ENCODE measurements around the gene HAUS7.

HAUS7 gene

DNA sequence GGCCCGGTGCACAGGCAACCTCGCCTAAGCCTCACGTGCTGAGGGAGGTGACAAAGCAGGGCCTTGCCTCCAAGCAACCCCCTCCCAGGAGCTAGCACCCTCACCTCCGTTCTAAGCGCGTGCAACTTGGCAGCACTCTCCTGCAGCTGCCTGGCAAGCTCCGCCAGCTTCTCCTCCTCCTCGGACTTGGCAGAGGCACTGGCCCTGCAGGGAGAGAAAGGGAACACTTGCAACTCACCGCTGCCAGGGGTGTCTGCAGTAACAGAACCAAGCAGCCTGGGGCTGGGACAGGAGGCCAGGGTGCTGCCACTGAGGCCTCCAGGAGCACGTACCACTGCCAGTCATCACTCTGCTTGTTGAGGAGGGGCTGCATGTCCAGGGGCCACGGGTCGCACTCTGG, 14.2 kb downstream of the HAUS7 start:
- DNase-seq (ENCODE audit: low read depth in 3 of 3): no peak

DNA sequence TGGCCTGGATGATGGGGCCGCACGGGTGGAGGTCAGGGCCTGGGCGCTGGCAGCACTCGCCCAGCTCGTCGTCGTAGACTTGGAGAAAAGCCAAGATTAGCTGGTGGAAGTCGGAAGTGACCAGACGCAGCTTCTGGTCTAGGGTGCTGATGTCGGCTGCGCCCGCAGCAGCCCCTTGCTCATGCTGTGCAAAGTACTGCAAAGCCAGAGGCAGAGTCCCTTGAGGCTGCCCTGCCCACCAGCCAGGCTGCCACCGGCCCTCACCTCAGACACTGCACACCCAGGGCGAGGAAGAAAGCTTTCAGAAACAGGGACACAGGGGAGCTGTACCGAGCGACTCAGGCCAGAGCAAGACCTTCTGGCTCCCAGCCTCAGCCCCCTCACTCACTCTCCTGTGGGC, 14.8 kb downstream of the HAUS7 start:
- DNase-seq (ENCODE audit: low read depth in 3 of 3): no peak

DNA sequence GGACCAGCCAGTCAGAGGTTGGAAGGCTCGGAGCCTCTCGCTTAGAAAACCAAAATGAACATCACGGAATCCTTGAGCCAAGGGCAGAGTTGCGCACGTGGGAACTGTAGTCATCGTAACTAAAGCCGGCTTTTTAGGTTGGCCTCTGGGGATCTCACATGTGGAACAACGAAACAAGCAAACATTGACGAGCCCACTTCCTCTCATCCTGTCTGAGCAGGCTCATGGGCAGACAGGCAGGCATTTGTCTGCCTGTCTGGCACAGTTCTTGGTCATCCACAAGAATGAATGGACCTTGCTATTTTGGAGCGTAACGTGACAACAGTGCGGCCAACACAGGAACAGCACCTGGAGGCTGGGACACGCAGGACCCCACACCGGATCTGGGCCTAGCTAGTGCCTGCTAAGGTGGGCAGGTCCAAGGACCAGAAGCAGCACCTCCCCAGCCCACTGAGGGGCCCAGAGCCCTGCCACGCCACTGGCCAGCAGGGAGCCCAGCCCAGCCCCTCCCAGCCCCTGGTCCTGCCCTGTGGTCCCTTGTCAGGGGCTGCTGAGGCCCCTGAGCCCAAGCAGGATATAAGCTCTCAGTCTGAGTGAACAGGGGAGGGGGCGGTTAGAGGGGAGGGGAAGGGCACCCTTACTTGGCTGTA, 15.3 kb downstream of the HAUS7 start:
- no peak for DNase-seq (ENCODE audit: low read depth in 3 of 3)

DNA sequence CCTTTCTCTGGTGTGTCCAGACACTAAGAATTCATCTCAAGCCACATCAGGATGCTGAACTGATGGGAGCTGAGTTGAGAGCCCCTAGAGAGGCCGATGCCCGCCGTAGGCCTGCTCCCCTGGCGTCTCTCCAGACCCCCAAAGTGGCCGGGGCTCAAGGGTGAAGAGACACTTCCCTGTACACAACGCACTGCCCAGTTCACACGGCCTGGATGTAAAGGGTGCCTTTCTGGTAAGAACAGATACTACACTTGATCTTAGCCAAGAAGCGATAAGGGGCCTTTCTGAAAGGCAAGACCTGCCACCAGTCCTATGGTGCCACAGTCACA, 19.5 kb downstream of the HAUS7 start:
- no peak for DNase-seq (ENCODE audit: low read depth in 3 of 3)

DNA sequence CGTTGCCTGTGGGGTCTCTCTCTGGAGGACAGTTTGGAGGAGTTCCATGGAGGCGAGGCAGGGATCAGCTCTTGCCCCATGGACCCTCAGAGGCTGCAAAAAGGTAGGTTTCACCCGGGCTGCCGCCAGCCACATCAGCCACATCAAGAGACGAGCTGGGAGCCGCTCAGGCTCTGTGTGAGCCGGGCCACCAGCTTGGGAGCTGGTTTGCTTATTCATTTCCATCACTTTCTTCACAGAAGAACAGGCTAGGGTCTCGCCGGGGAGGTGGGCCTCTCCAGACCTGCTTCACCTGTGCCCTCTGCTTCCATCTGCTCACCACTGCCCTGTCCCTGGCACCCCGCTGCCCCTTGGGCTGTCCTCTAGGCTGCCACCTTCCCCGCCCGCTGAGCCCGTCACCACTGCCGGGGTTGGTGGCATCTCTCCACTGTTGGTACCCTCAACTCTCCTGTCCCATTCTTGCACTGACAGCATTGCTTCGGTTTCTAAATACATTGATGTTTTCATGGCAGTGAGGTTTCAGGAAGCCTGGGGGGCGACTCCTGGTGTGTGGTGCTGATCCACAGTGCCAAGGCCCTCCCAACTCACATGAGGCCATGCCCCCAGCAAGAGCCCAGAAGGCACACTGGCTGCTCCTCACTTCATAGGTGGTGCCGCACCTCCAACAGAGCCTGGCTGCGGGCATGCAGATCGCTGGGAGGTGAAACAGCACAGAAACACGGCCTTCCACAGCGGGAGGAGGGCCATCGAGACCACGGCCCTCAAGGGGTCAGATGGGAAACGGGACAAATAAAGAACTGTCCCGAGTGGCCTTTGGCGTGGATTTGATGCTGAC, 20.0 kb downstream of the HAUS7 start:
- no peak for DNase-seq (ENCODE audit: low read depth in 3 of 3)

DNA sequence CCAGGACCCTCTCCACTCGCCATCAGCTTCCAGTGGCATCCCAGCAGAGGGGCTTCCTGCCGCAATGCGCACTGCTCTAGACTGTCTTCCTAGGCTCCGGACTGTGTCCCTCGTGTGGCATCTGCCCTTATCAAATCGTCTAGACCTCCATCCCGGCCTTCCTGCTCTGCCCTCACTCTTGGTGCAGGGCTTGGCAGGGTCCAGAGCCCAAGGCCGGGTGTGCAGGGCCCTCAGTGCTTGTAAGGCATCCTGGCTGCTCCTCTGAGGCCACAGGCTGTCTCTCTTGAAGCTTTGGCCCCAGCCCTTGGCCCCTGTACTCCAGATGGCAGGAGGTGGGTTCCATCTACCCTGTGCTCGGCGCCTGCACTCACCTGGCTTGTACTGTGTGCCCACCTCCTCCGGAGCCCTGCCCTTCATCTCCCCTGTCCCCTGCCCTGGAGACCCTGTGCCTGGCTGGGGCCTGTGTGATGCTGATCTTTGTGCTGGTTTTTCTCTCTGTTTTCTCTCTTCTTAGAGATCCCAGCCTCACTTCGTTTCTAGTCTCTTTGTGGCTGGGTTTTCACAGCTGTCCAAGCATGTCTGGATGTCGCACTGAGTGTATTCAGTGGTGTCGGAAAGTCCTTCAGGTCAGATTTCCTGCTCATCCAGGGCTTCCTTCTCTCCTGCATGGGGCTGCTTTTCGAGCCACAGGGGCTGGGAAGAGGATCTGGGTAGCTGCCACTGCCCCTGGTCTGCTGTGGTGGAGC, 20.8 kb downstream of the HAUS7 start:
- DNase-seq (ENCODE audit: low read depth in 3 of 3): no peak

DNA sequence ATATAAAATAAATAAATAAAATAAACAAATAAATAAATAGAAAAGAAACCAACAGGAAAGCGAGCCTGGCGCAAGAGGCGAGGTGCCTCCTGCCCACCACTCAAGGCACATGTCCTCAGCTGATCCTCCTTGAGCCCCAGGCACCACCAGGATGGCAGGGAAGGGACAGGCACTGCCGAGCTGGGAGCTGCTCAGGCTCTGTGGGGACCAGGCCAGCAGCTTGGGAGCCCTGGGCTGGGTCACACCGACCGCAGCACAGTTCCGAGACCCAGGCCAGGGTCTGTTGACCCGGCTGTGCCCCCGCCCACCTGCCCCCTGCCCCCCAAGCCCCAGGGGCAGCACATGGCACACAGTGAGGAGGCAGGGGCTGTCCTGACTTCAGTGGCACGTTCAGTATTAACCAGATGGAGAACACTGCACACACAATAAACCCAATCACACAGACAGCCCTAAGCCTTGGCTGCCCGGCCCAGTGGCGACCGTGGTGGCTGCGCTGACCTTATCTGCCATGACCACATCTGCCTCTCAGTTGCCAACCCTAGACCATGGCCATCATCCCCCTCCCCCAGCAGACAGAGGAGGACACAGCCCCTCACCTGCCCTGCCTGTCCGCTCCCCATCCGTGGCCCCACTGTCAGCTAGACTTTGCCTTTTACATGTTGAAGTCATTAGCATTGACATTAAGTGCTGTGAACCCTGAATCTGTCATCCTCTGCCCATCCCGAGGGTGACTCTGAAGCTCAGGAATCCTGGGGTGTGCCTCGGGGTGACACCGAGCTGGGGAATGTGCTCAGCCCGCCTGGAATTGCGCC, 21.6 kb downstream of the HAUS7 start:
- no peak for DNase-seq (ENCODE audit: low read depth in 3 of 3)

DNA sequence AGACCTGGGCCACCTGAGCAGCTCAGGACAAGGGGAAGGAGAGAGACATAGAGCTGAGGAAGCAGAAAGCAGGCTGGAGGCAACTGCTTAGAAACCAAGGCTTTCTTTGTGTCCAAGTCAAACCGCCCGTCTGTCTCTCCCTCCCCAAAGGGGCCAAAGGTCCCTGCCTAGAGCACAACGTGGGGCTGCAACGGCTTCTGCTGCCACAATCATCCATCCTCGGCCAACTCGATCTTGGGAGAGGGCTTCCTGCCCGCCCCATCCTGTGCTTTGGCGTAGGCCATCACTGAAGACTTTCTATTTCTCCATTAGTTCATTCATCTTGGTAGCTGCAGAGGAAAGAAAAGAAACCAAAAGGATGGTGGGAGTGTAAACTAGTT, 22.8 kb downstream of the HAUS7 start:
- DNase-seq (ENCODE audit: low read depth in 3 of 3): no peak

DNA sequence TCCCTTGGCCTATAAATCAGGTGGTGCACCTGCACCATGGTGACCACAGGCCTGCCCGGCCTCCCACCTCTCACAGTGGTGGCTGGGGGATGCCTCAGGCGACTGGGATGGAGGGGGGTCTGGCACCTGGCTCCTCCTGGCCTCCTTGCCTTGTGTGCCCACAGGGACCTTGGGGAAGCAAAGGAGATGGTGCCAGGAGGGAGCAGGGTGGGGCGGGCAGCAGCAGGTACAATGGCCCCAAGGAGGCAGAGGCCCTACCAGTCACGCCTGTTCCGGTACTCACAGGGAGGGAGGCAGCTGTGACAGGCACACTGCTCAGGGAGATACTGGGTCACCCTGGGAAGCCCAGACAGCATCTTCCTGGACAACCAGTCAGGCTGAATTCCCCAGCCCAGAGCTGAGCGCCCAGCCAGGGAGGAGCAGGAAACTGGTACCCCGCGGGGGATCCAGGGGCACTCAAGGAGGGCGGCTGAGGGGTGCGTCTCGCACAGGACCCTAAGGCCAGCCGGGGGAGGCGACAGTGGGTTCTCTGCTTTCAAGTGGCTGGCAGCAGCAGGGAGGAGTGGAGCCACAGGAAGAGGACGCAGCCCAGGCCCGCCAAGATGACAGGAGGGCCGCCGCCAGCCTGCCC, 23.3 kb downstream of the HAUS7 start:
- DNase-seq (ENCODE audit: low read depth in 3 of 3): no peak

DNA sequence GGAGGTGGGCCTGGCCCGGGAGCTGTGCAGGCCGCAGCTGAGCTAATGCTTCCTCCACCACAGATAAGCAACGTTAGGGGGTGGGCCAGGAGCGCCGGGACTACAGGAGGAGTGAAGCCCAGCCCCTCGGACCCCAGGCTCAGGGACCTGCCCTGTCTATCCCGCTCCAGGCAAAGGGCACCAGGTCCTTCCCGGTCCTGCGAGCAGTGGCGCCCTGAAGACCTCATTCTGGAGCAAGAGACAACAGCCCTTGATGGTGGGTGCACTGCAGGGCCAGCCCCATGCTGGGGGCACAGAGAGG, 23.8 kb downstream of the HAUS7 start:
- DNase-seq (ENCODE audit: low read depth in 3 of 3): no peak

DNA sequence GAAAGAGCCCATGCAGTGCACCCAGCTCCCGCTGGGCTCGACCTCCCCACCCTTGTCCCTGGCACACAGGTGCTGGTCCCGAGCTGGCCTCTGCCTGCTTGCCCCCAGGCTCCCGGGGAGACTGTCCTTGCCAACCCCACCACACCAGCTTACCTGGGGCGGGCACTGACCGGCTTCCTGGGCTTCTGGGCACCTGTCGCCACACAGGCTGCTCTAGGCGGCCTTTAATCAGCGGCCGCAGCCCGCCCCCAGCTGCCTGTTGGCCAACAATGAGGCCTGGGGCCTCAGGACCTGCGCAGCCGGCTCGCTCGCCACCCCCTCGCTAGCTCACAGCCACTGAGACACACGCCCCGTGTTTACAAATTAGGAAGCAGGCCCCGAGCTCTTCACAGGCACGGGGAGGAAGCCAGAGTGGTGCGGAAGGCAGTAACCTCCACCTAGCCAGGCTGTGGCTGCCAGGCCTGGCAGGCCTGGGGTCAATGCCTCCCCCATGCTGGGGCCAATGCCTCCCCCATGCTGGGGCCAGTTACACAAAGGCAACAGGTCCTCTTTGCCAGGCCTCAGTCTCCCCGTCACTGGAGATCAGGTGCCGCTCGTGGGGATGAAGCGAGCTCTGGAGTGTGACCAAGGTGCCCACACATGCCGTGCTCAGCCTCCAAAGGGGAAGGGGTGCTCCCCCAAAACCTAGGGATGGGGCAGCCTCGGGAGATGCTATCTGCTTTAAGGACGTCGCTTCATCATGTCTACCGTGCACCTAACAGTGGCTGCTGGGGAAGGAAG, 24.3 kb downstream of the HAUS7 start, which contains the start of gene TREX2:
Gene TREX2, minus strand, starts transcription at position 201 of the 780 bp plus-strand sequence. CDS start 626 bp downstream, outside the sequence.
- no peak for DNase-seq (ENCODE audit: low read depth in 3 of 3)

DNA sequence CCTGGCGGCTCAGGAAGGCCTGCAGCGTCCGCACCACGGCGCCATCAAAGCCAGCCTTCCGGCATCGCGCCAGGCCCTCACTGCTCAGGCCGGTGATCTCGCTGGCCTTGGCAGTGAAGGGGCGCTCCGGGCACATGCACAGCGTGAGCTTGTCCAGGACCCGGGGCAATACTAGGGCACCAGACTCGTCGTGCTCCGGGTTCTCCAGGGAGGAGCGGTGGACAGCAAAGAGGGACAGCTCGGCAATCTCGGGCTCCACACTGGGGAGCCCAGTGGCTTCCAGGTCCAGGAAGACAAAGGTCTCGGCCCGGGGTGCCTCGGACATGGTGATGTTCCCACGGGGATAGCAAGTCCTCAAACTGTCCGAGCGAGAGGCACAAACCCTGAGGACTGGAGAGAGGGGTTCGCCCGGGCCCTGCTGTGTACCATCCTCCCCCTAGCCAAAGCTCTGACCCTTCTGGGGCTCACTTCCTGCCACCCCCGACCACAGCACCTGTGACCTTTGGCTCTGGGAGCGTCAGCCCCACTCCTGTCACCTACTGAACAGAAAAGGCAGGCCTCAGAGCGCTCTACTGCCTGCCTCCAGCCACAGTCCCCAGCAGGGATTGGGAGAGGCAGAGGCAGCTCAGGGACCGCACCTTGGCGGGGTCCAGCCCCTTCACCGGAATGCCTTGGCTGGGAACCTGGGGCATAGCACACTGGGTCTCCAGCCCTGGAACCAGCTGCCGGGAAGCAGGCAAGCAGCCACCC, 25.1 kb downstream of the HAUS7 start:
- no peak for DNase-seq (ENCODE audit: low read depth in 3 of 3)

DNA sequence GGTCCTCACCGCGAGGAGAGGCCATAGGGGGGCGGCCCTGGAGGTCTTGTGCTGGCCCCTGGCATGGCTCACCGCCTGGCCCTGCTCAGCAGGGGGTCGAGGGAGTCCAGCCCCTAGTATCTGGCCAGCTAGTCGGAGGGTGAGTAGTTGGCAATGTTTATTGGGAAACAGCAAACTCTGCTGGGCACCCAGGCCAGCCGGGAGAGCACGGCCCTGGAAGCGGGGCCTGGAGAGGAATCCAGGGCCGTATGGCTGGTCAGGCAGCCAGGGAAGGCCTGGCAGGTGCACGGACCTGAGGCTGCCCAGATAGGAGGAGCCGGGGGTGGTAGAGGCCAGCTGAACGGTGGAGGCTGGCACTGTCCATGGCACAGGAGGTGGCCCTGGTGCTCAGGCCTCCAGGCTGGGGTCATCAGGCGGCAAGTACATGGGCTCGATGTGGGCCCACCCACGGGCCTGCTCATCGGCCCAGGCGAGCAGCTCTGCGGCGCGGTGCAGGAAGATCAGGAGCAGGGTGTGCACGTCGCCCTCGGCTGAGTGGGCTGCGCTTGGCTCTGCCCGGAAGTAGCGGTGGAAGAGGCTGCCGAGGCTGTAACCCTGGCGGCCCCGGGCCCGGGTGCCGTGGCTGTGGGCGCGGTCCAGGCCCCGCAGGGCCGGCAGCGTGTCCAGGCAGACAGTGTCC, 25.9 kb downstream of the HAUS7 start:
- no peak for DNase-seq (ENCODE audit: low read depth in 3 of 3)

DNA sequence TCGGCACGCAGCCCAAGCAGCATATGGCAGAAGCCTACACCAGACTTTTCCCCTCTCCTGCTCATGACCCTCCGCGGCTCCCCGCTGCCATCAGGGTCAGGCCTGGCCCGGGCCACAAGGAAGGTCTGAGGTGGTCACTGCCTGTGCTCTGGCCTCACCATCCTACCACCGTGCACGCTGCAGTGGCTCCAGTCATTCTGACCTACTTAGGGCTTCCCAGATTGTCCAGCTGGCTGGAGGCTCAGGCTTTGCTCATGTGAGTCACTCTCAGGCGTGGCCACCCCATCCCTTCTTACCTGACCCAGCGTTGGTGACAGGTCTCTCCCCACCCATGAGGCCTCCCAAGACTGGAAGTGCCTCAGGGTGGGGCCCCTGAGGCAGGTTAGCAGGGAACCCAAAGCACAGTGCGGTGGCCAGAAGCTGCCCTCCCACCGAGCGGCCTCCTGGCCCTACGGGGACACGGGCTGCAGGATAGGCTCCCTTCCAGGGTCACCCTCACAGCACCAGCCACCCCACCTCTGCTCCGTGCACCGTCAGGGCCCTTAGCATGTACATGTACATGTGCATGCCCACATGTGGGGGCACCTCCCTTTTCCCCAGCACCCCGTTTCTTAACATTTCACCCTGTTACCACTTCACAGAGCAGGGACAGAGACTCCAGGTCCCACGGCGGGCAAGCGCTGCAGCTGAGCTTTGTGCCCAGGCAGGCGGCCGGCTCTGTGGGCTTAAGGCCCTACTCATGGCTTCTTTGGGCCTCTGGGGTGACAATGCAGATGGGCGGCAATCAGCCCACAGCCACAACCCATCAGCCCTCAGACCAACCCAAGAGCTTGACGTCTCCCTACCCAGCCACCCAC, 26.7 kb downstream of the HAUS7 start:
- no peak for DNase-seq (ENCODE audit: low read depth in 3 of 3)

DNA sequence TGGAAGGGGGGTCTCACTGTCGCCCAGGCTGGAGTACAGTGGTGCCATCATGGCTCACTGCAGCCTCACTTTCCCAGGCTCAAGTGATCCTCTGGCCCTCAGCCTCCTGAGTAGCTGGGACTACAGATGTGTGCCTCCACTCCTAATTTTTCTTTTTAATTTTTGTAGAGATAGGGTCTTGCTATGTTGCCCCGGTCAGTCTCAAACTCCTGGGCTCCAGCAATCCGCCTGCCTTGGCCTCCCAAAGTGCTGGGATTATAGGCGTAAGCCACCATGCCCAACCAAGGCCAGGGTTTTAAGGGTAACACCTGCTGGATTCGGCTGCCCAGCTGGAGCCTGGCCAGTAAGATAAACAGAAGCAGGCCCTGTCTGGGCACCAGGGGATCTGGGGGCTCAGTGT, 27.9 kb downstream of the HAUS7 start:
- DNase-seq (ENCODE audit: low read depth in 3 of 3): no peak

DNA sequence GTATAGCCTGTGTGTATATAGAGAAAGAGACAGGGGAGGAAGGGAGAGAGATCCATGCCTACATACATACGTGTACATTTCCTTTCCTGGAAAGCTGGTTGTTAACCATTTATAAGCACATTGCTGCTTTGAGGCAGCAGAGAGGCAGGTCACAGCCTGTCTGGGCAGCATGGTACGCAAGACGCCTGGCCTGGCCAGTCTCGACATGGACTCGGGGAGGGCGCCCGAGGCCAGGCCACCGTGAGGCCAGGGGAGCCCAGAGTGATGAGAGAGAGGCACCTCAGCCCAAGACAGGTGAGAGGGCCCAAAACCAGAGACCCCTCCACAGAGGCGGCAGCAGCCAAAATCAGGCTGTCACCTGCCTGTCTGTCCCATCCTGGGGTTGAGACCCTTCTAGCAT, 28.4 kb downstream of the HAUS7 start:
- DNase-seq (ENCODE audit: low read depth in 3 of 3): no peak

DNA sequence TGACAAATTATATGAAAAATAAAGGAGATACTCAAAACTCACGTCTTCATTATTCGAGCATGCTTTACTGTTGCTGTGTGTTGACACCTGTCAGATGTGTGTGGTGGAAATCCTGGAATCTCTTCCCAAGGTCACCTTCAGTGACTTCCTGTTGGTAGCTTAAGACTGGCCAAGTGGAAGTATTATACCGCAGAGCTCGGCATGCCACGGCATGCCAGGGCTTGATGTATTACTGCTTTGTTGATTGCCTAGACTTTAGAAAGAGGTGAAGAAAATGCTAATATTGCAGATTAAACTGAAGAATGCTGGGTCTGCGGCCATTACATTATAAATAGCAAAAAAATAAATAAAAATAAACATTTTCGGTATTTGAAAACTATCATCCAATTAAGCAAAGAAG, 29.1 kb downstream of the HAUS7 start:
- DNase-seq (ENCODE audit: low read depth in 3 of 3): no peak

DNA sequence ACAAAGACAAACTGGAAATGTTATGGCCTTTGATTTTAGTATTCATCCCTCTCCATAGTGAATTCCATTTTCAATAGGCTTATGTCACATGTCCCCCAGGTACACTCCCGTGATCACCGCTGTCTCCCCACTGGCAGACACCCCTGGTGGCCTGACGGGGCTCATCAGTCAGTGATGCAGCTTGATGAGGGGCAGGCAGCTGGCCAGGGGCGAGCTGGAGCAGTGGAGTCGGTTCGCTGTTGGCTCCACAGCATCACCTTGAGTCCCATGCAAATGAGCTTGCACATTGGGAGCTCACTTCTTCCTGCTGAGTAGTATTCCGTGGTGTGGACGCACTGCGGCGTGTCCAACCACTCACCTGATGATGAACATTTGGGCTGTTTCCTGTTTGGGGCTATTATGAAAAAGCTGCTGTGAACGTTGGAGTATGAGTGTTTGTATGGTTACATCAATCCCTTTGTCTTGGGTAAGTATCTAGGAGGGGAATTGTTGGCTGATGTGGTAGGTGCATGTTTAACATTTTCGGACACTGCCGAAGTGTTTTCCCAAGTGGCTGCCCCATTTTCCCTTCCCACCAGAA, 29.7 kb downstream of the HAUS7 start:
- DNase-seq (ENCODE audit: low read depth in 3 of 3): no peak
